Superior temporal gyrus (tissue), 1 donor: ENCODE data around the gene SLAMF1.
"Not testable (repeated sequence)": the region's sequence is repeated elsewhere in the genome, so short reads cannot be mapped to it uniquely, and the experiment has no call there.

Experiments used
- DNase-seq: peaks from one replicate; pipeline ENCODE4 v3.0.0-alpha.2; 2016; ENCODE audit errors: extremely low spot score

The SLAMF1 gene

DNA sequence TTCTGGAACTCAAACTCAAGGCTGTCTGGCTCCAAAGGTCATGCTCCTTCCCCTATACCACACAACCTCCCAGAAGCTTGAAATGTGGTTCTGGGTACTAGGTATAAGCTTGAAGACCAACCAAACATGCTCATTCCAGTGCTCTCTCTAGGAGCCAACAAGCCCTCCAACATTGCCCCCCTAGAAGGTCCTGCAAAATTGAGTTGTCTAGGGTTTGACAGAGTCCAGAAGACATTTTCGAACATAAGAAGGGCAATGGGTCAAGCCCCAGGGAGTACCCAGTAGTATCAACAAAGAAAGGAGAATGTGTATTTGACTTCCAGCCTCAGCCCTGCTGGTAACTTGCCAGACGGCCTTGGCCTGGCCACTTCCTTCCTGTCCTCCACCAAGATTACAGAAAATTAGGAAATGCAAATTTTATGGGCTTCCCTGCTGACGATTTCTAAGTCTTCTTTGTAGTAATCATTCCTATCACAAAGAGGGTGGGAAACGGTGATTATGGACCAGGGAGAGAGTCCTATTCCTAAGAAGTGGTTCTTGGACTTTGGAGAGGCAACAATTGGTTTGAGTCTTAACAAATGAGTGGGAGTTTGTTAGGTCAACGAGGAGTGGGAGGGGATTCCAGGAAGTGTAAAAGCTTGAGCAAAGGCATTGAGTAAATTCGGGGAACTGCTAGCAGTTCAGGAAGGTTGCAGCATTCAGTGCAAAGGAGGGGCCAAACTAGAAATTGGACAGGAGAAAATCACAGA is 18.7 kb upstream of the SLAMF1 start:
- no peak for DNase-seq

DNA sequence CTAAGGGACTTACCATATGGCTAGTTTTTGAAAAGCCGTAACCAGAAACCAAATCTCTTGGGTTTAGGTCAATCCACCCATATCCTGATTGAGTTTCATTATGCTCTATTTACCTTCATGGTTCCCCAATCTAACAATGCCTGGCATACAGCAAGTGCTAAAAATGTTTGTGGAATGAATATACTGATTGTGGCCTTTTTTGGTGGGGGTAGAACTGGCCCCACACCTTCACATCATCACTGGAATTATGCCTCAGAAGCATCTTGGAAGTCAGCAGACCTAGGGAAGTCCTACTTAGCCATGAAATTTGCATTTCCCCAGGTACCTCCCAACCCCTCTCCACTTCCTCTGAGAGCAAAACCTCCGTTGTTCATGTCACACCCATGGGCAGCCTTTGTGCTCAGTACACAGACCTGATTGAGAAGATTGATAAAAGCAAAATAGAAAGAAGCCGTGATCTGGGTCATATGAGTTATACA is 17.8 kb upstream of the SLAMF1 start:
- DNase-seq, result no peak

DNA sequence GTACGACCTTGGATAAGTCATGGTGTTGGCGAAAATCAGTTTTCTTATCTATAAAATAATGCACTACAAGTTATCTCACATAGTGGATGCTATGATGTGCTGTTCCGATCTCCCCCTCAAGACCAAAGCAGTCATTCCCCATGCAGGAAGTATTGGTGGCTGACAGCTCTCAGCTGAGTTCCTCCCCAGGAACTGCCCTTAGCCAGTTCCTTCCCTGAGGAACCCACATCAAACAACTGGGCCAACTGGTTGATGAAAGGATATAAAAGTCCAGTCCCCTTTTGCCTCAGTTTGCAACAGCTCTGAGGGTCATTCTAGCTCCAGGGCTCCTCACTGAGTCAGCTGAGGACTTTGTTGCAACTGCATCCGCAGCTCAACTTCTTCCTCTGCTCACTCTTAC is 16.1 kb upstream of the SLAMF1 start:
- DNase-seq, result no peak

DNA sequence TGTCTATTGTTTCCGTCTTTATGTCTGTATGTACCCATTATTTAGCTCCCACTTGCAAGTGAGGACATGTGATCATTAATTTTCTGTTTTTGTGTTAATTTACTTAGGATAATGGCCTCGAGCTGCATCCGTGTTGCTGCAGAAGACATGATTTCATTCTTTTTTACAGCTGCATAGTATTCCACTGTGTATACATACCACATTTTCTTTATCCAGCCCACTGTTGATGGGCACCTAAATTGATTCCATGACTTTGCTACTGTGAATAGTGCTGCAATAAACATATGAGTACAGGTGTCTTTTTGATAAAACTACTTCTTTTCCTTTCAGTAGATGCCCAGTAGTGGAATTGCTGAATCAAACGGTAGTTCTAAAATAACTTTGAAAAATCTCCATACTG is 12.7 kb upstream of the SLAMF1 start:
- DNase-seq, result no peak

DNA sequence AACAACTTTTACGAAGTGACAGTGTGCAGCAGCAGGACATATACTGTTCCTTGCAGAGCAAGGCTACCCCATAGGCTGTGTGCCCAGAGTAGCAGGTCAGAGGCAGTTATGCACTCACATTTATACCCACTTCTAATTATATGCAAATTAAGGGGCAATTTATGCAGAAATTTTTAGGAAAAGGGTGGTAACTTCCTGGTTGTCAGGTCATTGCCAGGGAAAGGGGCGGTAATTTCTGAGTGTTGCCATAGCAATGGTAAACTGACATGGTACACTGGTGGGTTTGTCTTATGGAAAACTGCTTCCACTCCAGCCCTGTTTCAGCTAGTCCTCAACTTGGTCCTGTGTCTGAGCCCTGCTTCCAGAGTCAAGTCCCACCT is 12.0 kb upstream of the SLAMF1 start:
- DNase-seq, result no peak

DNA sequence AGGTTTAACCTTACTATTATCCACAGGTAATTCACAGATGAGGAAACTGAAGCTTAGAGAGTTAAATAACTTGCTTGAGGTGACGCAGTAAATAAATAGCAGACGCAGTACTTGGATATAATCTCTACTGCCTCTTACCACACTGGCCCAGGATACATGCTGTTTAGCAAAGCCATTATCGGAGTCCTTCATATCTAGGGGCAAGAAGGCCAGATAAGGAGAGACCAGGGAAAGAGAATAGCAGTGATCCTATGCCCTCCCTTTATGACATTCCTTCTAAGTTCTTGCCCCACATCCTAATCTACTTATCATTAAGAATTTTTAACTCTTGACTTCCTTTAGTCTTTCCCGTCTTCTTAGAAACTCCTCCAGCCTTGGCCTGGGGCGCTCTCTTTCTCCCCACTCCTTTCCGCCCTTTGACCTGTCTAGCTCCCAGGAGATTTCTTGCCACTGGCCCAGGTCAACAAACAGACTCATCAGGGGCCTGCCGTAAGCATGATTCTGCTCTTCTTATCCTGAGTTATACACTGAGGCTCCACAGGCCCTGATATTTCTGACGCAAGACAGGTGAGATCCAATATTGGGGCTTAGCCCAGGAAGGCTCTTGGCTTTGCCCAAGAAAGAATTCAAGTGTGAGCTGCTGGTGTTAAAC is 11.4 kb upstream of the SLAMF1 start:
- no peak for DNase-seq

DNA sequence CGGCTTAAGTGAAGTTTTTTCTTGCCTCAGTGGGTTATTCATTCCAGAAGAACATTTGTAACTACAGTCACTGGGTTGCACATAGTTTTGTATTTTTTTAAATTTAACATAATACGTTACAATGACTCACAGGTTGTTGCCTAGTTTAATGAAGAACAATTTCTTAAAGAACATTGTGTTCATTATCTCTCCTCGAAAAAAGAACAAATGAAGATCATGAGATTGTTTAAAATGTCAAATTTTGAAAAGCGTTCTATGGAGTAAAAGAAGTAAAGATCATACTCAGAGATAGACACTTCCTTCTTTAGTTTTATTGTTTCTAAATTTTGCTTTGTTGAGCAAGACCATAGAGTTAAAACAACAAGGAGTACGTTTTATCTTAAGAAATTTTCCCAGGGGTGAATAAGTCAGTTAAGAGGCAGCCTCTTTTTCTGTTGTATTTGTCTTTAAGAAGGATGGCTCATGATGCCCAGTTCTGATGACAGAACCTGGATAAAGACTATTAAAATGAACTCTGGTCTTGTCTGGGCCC is 10.5 kb upstream of the SLAMF1 start:
- DNase-seq, result no peak

DNA sequence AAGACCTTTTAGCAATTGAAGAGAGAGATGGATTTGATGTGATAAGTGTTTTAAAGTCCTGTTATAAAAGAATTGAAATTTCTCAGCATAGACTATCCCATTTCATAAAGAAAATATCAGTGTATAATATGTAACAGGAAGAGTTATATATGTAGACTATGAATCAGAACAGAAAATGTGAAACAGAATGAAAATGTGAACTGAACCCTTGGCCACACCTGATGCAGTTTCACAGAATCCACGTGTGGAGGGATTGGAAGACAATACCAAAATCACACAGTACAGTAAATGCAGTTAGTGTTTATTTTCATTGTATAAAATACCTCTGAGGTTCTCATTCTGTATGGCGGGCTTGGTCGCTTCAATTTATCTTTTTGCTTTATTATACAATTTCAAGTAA is 9.9 kb upstream of the SLAMF1 start:
- DNase-seq, result no peak

DNA sequence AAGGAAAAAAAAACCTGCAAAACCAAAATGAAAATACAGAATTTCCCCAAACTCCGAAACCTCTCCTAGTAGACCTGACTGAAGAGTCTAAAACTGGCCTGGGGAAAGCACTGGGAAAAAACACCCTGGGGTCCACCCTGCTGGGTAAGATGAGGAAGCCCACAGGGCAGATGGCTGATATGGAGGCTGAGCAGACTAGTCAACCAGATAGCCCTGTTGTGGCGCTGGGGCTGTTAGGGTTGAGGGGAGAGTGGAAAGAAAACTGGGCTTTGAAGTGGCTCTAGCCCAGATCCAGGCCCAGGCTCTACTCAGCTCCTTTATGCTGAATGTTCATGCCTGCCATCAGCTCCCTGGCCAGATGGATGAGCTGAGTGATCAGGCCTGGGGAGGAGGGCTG is 6.8 kb upstream of the SLAMF1 start:
- no peak for DNase-seq

DNA sequence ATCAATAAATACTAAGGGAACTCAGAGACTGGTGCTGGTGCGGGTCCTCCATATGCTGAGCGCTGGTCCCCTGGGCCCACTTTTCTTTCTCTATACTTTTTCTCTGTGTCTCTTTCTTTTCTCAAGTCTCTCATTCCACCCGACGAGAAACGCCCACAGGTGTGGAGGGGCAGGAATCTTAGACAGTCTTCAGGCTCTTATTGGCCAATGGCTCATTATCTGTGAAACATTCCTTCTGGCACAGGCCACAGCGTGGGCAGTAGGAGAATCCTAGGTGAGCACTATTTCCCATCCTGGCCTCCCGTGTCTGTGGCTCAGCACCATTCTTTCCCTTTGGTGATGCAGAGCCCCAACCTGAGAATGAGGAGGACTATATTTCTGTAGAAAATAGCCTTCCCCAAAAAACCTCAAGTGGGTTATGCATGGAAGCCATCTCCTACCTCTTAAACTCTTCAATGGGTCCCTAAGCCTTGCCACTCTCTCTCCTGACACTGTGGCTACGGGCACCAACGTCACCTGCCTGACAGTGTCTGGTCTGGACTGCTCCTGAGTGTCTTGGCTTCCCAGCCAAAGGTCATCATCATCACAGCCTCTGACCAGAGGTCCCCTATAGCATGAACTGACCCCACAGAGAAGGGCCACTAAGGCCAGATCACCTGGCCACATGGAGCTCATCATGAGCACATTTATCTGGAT is 6.2 kb upstream of the SLAMF1 start:
- no peak for DNase-seq

DNA sequence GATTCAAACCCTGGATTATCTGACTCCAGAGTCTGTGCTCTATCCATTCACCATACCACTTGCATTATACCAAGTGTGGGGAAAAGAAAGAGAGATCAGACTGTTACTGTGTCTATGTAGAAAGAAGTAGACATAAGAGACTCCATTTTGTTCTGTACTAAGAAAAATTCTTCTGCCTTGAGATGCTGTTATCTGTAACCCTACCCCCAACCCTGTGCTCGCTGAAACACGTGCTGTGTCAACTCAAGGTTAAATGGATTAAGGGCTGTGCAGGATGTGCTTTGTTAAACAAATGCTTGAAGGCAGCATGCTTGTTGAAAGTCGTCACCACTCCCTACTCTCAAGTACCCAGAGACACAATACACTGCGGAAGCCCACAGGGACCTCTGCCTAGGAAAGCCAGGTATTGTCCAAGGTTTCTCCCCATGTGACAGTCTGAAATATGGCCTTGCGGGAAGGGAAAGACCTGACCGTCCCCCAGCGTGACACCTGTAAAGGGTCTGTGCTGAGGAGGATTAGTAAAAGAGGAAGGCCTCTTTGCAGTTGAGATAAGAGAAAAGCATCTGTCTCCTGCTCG is 5.3 kb upstream of the SLAMF1 start:
- DNase-seq, result not testable (repeated sequence)

DNA sequence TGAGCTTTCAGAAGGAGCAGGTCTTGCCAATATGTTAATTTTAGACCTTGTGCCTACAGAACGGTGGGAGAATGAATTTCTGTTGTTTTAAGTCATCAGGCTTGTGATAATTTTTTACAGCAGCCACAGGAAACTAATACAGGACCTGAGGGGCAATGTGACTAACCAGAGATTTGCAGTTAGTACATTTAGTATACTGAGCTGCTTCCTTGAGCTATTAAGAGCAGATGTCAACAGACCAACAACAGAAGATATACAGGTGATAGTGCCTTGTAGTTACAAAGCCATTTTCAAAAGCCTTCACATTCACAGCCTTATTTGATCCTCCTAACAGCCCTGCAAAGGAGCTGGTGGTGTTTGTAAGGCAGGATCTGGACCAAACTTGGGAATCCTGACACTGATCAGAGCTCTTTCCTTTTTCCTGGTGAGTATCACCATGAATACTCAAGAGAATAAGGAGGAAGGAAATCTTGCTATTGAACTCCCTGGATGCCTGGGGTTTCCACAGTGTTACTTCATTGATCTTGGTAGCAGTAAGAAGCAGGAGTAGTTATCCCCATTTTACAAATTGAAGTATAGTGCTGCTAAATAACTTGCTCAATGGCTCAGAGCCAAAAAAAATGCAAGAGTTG is 4.7 kb upstream of the SLAMF1 start:
- DNase-seq, result no peak

DNA sequence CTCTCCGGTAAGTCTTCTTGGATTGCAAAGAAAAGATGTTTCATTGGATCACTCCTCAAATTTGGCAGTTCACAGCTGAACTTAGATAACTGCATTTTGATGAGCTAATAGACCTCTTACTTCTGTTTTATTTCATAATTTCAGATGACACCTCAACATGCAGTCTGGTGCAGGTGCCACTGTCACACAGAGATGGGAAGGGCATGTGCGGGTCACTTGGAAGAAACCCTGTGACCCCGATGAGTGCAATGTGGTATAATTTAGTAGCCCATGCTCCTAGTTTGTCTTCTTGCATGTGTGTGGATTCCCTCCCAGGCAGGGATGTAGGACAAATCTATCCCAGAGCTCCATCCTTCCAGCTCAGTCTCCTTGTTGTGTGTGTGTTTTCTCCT is 481 bp upstream of the SLAMF1 start:
- DNase-seq, result no peak

DNA sequence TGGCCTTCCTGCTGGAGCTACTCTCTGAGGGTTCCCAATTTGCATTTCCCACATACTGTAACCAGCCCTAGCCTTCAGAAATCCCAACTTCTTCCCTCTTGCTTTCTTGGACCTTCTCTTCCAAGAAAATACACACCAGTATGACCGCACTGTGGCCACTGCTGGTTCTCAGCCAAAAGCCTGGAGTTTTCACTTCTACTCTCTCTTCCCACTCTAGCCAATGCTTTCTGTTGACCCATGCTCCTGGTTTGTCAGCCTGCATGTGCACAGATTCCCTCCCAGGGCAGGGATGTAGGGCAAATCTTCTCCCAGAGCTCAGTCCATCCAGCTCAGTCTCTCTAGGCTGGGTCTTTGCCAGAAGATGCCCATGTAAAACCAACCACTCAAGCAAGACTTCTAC is 664 bp downstream of the SLAMF1 start:
- DNase-seq, result no peak

DNA sequence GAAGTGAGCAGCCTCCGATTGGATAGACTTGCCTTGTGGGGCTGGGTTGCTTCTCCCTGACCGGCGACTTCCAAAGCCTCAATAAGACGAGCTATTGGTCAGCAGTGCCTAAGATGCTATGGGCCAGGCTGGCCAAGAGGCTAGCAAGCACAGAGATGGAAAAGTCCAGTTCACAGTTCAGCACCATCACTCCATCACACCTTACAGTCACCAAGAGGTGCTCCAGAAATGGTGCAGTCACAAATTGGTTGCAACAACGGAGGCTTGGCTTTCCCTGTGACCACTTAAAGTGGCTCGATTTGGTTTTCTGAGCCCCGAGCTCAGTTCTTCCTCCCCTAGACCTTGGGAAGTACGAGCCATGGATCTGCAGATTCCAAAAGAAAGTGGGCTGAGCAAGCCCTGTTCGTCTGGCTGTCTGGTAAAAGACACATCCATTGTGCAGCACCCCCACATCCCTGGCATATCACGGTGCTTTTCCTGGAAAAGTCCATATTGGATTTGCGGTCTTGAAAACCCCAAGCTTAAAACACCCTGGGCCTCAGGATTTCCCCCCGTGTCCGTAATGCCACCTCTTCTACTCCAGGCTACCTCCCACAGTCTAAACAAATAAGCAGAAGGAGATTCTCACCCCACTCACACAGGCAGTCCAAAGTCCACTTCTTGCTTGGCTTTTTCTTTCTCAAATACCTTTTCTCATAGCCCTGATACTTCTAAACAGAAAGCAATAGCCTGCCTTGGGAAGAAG is 1.3 kb downstream of the SLAMF1 start:
- DNase-seq, result no peak

DNA sequence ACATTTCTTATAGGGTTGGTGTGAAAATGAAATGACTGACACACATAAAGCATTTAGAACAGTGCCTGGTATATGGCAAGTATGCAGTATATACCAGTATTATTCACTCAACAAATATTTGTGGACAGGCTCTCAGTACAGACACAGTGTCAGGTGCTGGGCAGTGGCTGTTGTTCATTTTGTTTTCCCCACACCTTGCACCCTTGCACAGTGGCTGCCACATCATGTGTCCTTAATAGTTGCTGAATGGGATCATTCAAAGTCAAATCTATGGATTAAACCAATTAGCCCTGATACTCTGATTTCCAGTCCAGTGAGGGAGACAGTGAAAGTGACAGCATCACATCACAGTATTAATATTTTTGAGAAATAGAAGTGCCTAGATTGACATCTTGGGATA is 2.4 kb downstream of the SLAMF1 start:
- no peak for DNase-seq

DNA sequence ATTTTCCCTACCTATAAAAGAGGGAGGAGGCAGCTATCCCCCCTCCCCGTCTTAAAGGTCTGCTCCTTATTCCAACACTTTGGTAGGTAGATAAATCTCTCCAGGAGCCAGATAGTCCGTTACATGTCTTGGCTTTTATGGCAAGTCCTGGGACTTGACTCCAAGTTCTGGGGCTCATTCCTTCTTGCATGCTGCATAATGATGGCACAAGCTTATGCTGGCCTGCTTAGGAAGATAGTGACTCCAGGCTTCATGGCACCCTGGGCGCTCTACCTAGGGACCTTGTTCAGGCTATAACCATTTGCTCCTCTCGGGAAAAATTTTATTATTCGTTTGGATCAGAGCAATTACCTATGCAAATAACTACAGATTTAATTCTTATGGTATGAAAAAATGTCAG is 3.7 kb downstream of the SLAMF1 start:
- DNase-seq, result no peak

DNA sequence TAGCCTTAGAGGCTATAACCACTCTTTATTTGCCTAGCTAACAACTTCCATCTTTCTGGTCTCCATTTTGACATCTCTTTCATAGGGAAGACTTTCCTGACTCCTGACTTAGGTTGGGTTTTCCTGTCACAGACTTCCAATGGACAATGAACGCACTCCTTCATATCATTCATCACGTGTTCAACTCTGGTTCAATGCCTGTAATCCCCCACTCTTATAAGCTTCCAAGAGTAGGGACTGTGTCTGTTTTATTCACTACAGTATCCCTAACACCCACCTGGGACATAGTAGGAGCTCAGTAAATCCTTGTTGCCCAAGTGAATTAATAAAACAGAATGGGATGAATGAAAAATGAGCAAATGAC is 4.6 kb downstream of the SLAMF1 start:
- DNase-seq, result no peak

DNA sequence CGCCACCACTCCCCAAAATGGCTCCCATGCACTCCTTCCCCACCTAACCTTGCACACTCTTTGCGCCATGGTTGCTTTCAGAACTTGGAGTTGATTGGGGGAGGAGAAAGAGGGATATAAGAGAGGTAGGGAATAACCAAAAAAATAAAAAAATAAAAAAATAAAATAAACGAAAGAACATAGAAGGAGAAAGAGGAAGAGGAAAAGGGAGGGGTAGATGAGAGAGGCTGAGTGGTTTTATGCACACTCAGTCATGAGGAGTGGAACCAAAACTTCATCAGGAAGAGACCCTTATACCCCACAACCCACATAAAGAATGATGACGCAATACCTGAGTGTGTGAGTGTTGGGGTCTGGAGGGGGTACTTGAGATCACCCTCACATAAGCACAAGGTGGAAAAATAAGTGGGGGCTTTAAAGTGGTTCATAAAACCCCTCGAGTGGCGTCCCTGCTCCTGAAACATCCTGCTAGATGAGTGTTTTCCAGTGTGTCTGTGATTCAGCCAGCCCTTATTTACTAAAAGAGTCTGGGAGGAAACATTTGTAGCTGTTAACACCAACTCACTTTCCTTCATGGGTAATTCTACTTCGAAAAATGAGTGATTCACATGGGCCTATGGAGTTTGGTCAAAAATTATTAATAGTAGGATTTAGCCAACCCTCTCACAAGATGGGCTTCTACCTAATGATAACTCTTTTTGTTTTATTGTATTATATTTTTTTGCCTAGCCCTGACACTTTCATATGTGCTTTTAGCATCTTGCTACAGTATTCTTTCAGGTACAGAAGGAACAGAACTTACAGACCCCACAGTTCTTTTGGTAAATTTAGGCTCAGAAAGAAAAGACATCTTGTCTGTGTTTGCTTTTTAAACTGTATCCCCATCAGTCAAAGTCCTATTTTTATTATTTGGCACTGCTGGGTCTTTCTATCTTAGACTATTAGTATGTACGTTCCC is 5.2 kb downstream of the SLAMF1 start:
- no peak for DNase-seq
